Activated CD4-positive, alpha-beta T cell treated with anti-CD3 and anti-CD28 coated beads for 48 hours (primary cell): ENCODE data around the gene SLC39A7.

Experiments
- DNase-seq: peaks from one replicate; pipeline ENCODE4 v3.0.0-alpha.2; 2020

Gene SLC39A7

DNA sequence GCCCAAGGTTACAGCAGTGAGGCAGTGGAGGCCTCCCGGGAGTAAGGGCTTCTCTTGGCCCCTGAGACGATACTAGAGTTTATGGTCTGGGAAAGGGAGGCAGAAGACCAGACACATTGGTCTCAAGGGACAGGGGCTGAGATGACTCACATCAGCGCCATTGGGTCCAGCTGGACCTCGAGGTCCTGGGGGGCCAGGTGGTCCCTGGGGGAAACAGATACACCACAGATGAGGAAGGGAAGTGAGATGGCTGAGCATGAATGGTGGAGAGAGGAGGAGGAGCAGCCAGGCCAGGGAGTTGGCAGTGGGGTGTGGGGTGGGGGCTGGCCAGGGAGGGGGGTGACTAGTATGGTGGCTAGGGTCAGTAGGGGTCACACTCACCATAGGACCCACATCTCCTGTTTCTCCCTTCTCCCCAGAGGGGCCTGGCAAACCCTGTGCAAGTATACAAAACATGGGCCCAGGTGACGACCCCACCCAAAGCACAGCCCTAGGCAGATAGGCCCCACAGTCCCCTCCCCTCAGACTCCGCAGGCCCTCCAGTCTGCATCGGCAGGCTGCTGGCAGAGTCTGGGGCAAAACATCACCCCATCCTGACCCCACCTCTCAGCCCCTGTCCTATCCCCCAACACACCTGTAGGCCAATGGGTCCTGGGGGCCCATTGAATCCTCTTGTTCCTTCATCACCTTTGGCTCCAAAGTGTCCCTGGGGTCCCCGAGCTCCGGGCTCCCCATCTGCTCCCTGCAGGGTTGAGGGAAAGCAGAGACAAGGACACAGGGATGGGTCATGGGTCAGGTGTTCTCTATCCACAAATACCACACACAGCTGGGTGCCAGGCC, 30.3 kb upstream of the SLC39A7 start:
- no peak for DNase-seq

GRCh38 chr6:33171016-33171879, 29.4 kb upstream of the SLC39A7 start:
- no peak for DNase-seq

DNA sequence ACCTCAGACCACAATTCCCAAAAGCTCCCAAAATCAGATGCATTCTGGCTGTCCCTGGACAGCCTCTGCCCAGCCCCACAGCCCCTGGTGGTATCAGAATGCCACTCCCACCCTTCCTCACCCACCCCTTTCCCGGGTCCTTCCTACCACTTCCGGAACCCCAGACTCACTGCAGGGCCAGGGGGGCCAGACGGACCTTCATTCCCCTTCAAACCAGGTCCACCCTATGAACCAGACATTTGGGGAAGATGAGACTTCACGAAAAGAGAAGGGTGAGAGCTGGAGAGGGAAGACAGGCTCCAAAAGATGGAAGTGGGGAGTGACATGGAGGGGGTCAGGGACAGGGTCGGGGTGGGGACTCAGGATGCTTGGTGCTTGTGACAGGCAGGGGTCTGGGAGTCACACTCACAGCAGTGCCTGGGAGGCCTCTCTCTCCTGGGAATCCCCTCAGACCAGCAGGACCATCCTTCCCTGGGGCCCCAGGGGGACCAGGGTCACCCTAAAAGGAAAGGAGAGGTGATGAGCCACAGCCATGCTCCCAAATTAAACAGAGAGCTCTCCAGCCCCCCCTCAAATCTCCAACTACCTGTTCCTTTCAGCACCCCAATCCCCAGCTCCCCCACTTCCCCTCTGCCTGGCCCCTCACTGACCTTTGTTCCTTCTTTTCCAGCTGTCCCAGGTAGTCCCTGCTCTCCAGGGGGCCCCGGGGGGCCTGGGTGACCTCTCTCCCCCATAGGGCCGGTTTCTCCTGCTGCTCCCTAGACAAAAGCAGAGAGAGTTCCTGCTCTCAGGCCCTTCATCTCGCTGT, 28.6 kb upstream of the SLC39A7 start:
- DNase-seq, result no peak

GRCh38 chr6:33172688-33173534, 27.8 kb upstream of the SLC39A7 start:
- no peak for DNase-seq

GRCh38 chr6:33173535-33174180, 27.0 kb upstream of the SLC39A7 start:
- DNase-seq, result no peak

GRCh38 chr6:33174784-33175183, 25.9 kb upstream of the SLC39A7 start:
- no peak for DNase-seq

GRCh38 chr6:33175436-33176069, 25.1 kb upstream of the SLC39A7 start:
- DNase-seq, result no peak

- DNase-seq, result no peak
Observed at GRCh38 chr6:33176906-33177305, 23.8 kb upstream of the SLC39A7 start.

GRCh38 chr6:33177552-33178446, 22.9 kb upstream of the SLC39A7 start:
- no peak for DNase-seq

- no peak for DNase-seq
Observed at GRCh38 chr6:33178755-33179475, 21.8 kb upstream of the SLC39A7 start.

- DNase-seq, result no peak
Observed at GRCh38 chr6:33181141-33181540, 19.5 kb upstream of the SLC39A7 start.

DNA sequence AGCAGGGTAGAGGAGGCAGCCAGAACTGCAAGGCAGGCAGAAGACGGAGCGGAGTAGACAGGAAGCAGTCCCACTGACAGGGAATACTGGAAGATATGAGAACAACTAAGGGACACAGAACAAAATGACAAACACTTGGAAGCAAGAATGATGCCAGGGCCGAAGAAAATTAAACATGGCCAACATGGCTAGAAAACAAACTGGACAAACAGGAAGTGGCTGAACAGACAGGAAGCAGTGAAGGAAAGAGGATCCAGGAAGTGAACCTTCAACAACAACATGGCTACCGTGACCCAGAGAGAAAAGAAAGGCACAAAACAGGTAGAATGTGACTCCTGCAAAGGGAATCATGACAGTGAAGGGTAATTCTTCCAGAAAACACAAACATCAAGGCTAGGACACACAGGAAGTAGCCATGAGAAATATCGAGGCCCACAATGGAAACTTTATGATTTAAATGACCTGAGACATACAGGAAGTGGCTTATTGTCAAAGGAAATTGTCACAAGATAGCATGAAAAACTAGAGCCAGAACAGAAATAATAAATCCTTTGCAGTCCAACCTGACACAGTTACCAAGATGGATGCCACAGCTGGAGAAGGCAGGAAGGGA, 17.5 kb upstream of the SLC39A7 start:
- no peak for DNase-seq

DNA sequence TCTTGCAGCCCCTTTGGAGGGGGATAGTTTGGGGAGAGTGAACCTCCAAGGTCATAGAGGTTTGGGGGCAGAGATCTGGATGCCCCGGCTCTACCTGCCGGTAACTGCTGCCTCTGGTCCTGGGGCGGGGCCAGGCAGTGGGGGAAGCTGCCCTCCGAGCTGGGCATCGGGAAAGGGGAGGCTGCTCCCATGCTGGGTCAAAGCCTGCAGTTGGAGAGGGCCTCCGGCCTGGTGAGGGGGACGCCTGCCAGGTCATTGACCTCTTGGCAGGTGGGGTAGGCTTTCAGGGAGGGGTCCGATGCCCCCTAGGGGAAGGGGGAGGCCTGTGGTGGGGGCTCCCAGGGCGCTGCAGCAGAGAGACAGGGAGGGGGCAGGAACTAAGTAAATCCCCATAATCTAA, 15.5 kb upstream of the SLC39A7 start:
- no peak for DNase-seq

DNA sequence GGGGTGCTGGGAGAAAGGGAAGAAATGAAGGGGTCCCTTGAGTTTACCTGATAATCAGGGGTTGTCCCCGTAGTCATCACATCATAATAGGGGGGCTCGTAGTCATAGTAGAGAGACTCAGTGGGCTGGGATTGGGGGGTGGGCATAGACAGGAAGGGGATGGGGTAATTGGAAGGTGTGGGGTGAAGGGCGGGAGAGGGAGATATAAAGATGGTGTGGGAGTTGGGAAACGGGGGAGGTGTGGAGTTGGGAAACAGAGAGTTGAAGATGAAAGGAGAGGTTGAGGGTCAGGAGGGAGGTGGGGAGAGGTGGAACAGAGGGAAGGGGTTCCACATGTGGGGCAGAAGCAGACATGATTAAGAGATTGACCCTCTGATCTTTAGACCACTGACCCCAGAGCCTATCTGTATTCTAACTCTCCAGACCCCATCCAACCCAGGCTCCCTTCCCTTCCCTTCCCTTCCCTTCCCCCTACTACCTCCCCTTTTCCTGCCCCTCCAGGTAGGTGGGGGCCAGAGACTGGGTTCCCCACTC, 14.9 kb upstream of the SLC39A7 start:
- no peak for DNase-seq

DNA sequence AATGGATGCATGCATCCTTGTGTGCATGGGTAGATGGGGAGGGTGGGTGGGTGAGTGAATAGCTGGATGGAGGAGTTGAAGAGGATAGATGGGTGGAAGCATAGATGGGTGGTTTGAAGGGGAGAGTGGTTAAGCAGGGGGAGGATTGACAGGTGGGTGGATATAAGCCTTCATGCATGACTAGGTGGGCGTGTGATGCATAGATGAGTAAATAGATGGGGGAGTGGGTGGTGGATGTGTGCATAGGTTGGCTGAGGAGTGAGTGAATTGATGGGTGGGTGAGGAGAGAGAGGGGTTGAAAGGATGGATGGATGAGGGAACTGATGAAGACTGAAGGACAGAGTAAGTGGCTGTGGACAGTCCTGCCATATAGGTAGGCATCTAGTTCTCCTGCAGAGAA, 12.9 kb upstream of the SLC39A7 start:
- DNase-seq, result no peak

GRCh38 chr6:33189164-33189563, 11.5 kb upstream of the SLC39A7 start:
- no peak for DNase-seq

DNA sequence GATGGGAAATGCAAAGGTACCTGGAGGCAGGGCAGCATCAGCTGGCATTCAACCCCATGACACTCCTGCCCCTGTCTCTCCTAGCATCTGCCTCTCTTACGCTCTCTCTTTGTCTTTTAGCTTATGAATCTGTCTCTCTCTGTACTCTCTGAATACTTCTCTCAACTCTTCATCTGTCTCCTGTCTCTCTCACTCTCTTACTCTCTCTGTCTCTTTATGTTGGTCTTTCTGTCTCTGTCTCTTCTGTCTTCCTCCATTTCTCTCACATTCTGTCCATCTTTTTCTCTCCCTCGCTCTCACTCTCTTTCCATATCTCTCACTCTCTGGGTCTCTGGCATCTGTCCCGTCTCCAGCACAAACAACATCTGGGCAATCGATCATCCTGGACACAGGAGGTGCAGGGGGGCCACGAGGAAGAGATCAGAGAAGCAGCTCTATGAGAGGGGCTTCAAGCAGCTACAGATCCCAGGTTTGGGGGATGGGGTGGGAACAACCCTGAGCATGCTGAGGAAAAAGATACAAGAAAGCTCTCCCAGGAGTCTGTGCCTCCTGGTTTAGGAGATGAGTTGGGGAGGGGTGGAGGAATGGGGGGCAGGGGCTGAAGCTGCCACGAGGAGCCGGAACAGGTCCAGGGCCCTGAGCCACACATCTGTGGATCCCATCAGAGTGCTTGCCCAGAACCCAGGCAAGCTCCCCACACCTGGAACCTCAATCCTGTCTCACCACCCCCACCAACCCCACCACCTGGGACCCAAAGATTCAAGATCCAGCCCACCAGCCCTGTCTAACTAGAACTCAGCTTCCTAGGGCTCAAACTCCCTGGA, 10.8 kb upstream of the SLC39A7 start:
- DNase-seq, result no peak
